C4-2B (cell line): ENCODE results near the gene IGSF11.

Experiments
- CTCF ChIP-seq: fragments of 450-650 bp; conservative IDR thresholded peaks from 2 replicates; pipeline ENCODE4 v1.5.1; 2017; ENCODE audit warnings: mild to moderate bottlenecking
- ZFX ChIP-seq: fragments of 450-650 bp; IDR thresholded peaks from 2 replicates; pipeline ENCODE4 v1.6.1; 2017

DNA sequence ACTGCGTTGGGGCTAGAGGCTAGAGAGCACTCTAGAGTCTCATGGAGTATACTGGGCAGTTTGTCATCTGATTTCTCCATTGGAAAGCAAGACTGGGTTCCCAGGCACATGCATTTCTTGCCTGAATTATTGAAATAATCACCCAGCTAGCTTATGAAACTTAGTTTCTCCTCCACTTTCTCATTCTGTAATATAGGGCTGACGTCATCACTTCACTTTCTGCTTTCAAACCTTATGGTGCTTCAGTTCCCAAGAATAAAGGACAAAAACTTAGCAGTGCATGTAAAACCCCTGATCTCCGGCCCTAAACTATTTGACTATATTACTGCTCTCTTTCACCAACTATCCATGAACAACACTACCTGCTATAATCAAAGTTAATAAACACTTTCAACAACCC, 147.9 kb downstream of the IGSF11 start:
- TF ChIP-seq CTCF (no peak), ZFX (no peak)
